Measurements from ENCODE around the gene PLXNB3.

The PLXNB3 gene

GRCh38 chrX:153774576-153775292 is 10.7 kb downstream of the PLXNB3 start:
- Histone ChIP-seq H3K9ac (ENCODE audit: low read length) (no peak overlapping the region), H3K27ac (ENCODE audit: low read length) (no peak overlapping the region), H3K4me2 (ENCODE audit: low read depth, low read length) (no peak overlapping the region), H3K36me3 (replicated peaks; ENCODE audit: insufficient read depth, low read length) (no peaks in the 10 kb centered on the region), H4K20me1 (ENCODE audit: insufficient read depth, low read length) (no peaks in the 10 kb centered on the region), H3K4me1 (ENCODE audit: low read length) (no peaks in the 10 kb centered on the region), H3K79me2 (ENCODE audit: low read length) (no peaks in the 10 kb centered on the region), H3K27me3 (replicated peaks; ENCODE audit: insufficient read depth, low read length) (peaks cover 24% of the 10 kb centered on the region), H3K4me3 (ENCODE audit: low read length) (no peak overlapping the region), H3K9me2 (replicated peaks; ENCODE audit: insufficient read depth, low read length) (no peaks in the 10 kb centered on the region), H3K9me3 (replicated peaks; ENCODE audit: insufficient read depth, low read length) (no peaks in the 10 kb centered on the region), H3F3A (ENCODE audit: insufficient read depth, low read length) (no peaks in the 10 kb centered on the region), H2AFZ (ENCODE audit: low read length) (no peak overlapping the region)
- no peak for DNase-seq
- TF ChIP-seq EZH2phosphoT487 (IDR thresholded peaks at IDR 0.05; ENCODE audit: low read length) = no peak
- no peak for TF ChIP-seq EZH2 (optimal IDR thresholded peaks at IDR 0.05; ENCODE audit: low read depth, low read length)
- TF ChIP-seq, protein P1, sequence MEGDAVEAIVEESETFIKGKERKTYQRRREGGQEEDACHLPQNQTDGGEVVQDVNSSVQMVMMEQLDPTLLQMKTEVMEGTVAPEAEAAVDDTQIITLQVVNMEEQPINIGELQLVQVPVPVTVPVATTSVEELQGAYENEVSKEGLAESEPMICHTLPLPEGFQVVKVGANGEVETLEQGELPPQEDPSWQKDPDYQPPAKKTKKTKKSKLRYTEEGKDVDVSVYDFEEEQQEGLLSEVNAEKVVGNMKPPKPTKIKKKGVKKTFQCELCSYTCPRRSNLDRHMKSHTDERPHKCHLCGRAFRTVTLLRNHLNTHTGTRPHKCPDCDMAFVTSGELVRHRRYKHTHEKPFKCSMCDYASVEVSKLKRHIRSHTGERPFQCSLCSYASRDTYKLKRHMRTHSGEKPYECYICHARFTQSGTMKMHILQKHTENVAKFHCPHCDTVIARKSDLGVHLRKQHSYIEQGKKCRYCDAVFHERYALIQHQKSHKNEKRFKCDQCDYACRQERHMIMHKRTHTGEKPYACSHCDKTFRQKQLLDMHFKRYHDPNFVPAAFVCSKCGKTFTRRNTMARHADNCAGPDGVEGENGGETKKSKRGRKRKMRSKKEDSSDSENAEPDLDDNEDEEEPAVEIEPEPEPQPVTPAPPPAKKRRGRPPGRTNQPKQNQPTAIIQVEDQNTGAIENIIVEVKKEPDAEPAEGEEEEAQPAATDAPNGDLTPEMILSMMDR (IDR thresholded peaks at IDR 0.05; ENCODE audit: low read length) = no peak

DNA sequence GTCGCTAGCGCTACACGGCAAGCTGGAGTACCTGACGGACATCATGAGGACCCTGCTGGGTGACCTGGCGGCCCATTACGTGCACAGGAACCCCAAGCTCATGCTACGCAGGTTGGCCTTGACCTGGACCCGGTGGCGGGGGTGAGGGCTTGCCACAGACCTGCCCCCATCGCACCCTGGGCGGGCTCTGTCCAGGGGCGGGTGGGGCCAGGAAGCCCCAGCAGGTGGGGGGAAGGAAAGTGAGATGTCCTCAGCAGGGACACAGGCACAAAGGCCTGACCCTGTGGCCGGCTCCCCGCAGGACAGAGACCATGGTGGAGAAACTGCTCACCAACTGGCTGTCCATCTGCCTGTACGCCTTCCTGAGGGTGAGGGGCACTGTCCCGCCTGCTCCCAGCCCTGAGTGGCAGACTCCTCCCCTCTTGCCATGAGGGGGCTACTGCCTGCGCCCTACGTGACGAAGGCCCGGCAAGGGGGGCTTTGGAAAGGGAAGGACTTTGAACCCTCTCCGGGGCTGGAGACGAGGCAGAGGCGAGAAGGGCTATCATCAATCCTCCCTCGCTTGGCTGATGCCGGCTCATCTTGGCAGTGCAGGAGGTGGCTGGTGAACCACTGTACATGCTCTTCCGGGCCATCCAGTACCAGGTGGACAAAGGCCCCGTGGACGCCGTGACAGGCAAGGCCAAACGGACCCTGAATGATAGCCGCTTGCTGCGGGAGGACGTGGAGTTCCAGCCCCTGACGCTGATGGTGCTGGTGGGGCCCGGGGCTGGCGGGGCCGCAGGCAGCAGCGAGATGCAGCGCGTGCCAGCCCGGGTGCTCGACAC is 11.5 kb downstream of the PLXNB3 start:
- Histone ChIP-seq H3K27me3 (replicated peaks; ENCODE audit: insufficient read depth, low read length) (peaks cover 19% of the 10 kb centered on the region), H3K9me2 (replicated peaks; ENCODE audit: insufficient read depth, low read length) (no peaks in the 10 kb centered on the region), H3K4me1 (ENCODE audit: low read length) (no peaks in the 10 kb centered on the region), H2AFZ (ENCODE audit: low read length) (no peak overlapping the region), H3K9me3 (replicated peaks; ENCODE audit: insufficient read depth, low read length) (no peaks in the 10 kb centered on the region), H3K27ac (ENCODE audit: low read length) (no peak overlapping the region), H3K4me2 (ENCODE audit: low read depth, low read length) (no peak overlapping the region), H3K36me3 (replicated peaks; ENCODE audit: insufficient read depth, low read length) (no peaks in the 10 kb centered on the region), H3K4me3 (ENCODE audit: low read length) (no peak overlapping the region), H3F3A (ENCODE audit: insufficient read depth, low read length) (no peaks in the 10 kb centered on the region), H4K20me1 (ENCODE audit: insufficient read depth, low read length) (no peaks in the 10 kb centered on the region), H3K79me2 (ENCODE audit: low read length) (no peaks in the 10 kb centered on the region), H3K9ac (ENCODE audit: low read length) (no peak overlapping the region)
- TF ChIP-seq, protein P1 (IDR thresholded peaks at IDR 0.05; ENCODE audit: low read length) = no peak
- no peak for TF ChIP-seq EZH2phosphoT487 (IDR thresholded peaks at IDR 0.05; ENCODE audit: low read length)
- TF ChIP-seq EZH2 (optimal IDR thresholded peaks at IDR 0.05; ENCODE audit: low read depth, low read length) = no peak
- DNase-seq = no peak

- Histone ChIP-seq H3K79me2 (ENCODE audit: low read length) (no peaks in the 10 kb centered on the region), H3K9me2 (replicated peaks; ENCODE audit: insufficient read depth, low read length) (no peaks in the 10 kb centered on the region), H3K9ac (ENCODE audit: low read length) (no peak overlapping the region), H4K20me1 (ENCODE audit: insufficient read depth, low read length) (no peaks in the 10 kb centered on the region), H3K27ac (ENCODE audit: low read length) (no peak overlapping the region), H3K4me2 (ENCODE audit: low read depth, low read length) (no peak overlapping the region), H3K4me1 (ENCODE audit: low read length) (no peaks in the 10 kb centered on the region), H3K27me3 (replicated peaks; ENCODE audit: insufficient read depth, low read length) (peaks cover 15% of the 10 kb centered on the region), H2AFZ (ENCODE audit: low read length) (no peak overlapping the region), H3F3A (ENCODE audit: insufficient read depth, low read length) (no peaks in the 10 kb centered on the region), H3K9me3 (replicated peaks; ENCODE audit: insufficient read depth, low read length) (no peaks in the 10 kb centered on the region), H3K36me3 (replicated peaks; ENCODE audit: insufficient read depth, low read length) (no peaks in the 10 kb centered on the region), H3K4me3 (ENCODE audit: low read length) (no peak overlapping the region)
- no peak for DNase-seq
- TF ChIP-seq EZH2phosphoT487 (IDR thresholded peaks at IDR 0.05; ENCODE audit: low read length) (no peak), EZH2 (optimal IDR thresholded peaks at IDR 0.05; ENCODE audit: low read depth, low read length) (no peak)
- TF ChIP-seq, protein P1 (IDR thresholded peaks at IDR 0.05; ENCODE audit: low read length) = no peak
Observed at GRCh38 chrX:153776120-153776599, 12.1 kb downstream of the PLXNB3 start.

Measured in MM.1S (cell line).